Measurements from ENCODE around the gene HNRNPA2B1.

- TF ChIP-seq CTCF (IDR thresholded peaks at IDR 0.05; ENCODE audit: low read depth, low read length, poor library complexity, severe bottlenecking) (no peak), EZH2phosphoT487 (IDR thresholded peaks at IDR 0.05; ENCODE audit: borderline replicate concordance, low read length) (no peak)
Measured at GRCh38 chr7:26159243-26159642, 41.3 kb downstream of the HNRNPA2B1 start.

Data from DOHH2 (cell line).